ENCODE measurements around the gene ARID5B.
"Not testable (repeated sequence)": the region's sequence is repeated elsewhere in the genome, so short reads cannot be mapped to it uniquely, and the experiment has no call there.

Gene ARID5B

DNA sequence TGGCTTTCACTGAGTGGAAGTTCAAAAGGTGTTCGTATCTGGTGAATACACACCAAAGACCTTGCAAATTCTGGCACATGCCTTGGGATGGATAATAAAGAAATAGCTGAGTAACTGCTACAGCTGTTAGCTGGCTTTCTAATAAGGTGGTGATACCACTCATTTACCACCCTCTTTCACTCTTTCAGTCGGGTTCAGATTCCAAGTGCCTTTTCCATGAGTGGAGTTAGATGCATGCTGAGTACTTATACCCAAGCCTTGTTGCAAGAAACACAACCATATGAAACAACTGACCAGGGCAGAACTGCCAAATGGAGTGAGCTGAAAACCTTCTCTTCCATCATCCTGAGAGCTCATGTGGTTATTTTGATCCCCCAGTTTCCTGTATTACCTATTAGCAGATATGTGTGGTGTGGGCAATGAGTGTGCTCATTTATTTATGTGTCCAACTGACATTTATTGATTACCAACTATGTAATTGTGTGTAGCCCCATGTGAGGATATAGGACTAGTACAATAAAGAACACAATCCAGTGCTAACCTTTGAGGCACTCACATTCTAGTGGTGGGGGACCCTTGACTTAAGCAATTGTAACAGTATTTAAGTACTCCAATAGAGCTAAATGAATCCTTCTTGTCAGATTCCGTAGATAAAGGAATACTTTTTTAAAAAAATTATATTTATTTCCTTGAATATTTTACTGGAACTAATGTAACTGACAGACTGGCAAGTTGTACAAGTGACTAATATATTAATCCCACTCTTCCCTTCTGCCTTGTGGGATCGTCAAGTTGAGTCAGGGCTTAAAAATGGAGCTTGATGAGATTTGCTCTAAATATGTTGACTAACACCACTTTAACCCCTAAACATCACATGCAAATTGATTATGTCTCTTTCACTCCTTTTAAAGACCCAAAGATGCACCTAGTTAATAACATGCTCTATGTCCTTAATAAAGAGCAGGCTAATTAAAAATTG lies 124.7 kb downstream of the ARID5B start:
- no peak for DNase-seq (ENCODE audit: low read depth)
- H3K4me3 ChIP-seq (ENCODE audit: low read depth, low read length) = no peak overlapping the region
- TF ChIP-seq, protein P1, sequence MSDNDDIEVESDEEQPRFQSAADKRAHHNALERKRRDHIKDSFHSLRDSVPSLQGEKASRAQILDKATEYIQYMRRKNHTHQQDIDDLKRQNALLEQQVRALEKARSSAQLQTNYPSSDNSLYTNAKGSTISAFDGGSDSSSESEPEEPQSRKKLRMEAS (IDR thresholded peaks at IDR 0.05; ENCODE audit: low read depth, low read length) = no peak
- TF ChIP-seq MYC (IDR thresholded peaks at IDR 0.05; ENCODE audit: low read depth, low read length) (no peak), POLR2A (IDR thresholded peaks at IDR 0.05; ENCODE audit: extremely low read depth, insufficient read length) (no peak)
- TF ChIP-seq, protein P2, sequence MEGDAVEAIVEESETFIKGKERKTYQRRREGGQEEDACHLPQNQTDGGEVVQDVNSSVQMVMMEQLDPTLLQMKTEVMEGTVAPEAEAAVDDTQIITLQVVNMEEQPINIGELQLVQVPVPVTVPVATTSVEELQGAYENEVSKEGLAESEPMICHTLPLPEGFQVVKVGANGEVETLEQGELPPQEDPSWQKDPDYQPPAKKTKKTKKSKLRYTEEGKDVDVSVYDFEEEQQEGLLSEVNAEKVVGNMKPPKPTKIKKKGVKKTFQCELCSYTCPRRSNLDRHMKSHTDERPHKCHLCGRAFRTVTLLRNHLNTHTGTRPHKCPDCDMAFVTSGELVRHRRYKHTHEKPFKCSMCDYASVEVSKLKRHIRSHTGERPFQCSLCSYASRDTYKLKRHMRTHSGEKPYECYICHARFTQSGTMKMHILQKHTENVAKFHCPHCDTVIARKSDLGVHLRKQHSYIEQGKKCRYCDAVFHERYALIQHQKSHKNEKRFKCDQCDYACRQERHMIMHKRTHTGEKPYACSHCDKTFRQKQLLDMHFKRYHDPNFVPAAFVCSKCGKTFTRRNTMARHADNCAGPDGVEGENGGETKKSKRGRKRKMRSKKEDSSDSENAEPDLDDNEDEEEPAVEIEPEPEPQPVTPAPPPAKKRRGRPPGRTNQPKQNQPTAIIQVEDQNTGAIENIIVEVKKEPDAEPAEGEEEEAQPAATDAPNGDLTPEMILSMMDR (IDR thresholded peaks at IDR 0.05; ENCODE audit: low read depth, low read length) = no peak

- TF ChIP-seq POLR2A (IDR thresholded peaks at IDR 0.05; ENCODE audit: extremely low read depth, insufficient read length) (no peak), MYC (IDR thresholded peaks at IDR 0.05; ENCODE audit: low read depth, low read length) (no peak)
- TF ChIP-seq, protein P1 (IDR thresholded peaks at IDR 0.05; ENCODE audit: low read depth, low read length) = no peak
- TF ChIP-seq, protein P2 (IDR thresholded peaks at IDR 0.05; ENCODE audit: low read depth, low read length) = no peak
- H3K4me3 ChIP-seq (ENCODE audit: low read depth, low read length) = no peak overlapping the region
- DNase-seq (ENCODE audit: low read depth) = no peak
Measured at GRCh38 chr10:62027841-62028501, 126.5 kb downstream of the ARID5B start.

GRCh38 chr10:62028502-62028842 lies 127.0 kb downstream of the ARID5B start:
- not testable (repeated sequence) for DNase-seq (ENCODE audit: low read depth); H3K4me3 ChIP-seq (ENCODE audit: low read depth, low read length)

- DNase-seq (ENCODE audit: low read depth) = no peak
- TF ChIP-seq MYC (IDR thresholded peaks at IDR 0.05; ENCODE audit: low read depth, low read length) (no peak), POLR2A (IDR thresholded peaks at IDR 0.05; ENCODE audit: extremely low read depth, insufficient read length) (no peak)
- TF ChIP-seq, protein P1 (IDR thresholded peaks at IDR 0.05; ENCODE audit: low read depth, low read length) = no peak
- TF ChIP-seq, protein P2 (IDR thresholded peaks at IDR 0.05; ENCODE audit: low read depth, low read length) = no peak
- H3K4me3 ChIP-seq (ENCODE audit: low read depth, low read length) = no peak overlapping the region
Measured at GRCh38 chr10:62029401-62029800, 127.9 kb downstream of the ARID5B start.

DNA sequence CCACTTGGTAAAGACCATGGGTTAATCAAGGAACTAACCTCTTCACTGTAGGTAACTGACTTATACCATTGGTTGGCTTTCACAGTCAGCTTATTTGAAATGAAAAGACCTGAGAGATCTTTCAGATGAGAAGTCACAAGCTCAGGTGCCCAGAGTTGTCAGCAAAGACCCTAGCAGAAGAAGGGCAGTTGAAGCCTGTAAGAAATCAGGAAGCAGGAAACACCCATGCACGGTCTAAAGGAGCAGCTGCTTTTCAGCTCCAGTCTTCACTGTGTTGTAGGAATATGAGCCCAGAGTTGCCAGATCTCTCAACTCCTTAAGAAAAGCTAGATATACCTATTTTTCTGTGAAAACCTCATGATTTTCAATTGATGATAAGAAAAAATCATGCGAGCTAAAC lies 130.0 kb downstream of the ARID5B start:
- TF ChIP-seq, protein P2 (IDR thresholded peaks at IDR 0.05; ENCODE audit: low read depth, low read length) = no peak
- TF ChIP-seq, protein P1 (IDR thresholded peaks at IDR 0.05; ENCODE audit: low read depth, low read length) = no peak
- TF ChIP-seq MYC (IDR thresholded peaks at IDR 0.05; ENCODE audit: low read depth, low read length) = no peak
- no peak for TF ChIP-seq POLR2A (IDR thresholded peaks at IDR 0.05; ENCODE audit: extremely low read depth, insufficient read length)
- no peak overlapping the region for H3K4me3 ChIP-seq (ENCODE audit: low read depth, low read length)
- no peak for DNase-seq (ENCODE audit: low read depth)

DNA sequence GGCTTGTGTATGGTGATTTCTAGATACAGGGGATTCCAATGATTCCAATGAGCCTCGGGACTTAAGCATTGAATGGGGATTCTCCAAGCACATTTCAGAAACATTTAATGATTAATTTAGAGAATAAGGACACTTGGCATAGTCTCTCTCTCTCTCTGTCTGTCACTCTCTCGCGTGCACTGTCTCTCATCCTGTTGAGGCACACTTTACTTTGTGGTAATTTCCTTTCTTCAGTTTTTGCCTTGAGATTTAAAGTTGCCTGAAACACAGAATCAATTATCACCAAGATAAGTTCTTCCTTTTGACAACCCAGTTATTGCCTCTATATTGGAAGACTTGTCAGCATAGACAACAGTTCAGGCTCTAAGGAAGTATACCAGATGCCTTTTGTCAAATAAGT lies 131.6 kb downstream of the ARID5B start:
- no peak for DNase-seq (ENCODE audit: low read depth)
- H3K4me3 ChIP-seq (ENCODE audit: low read depth, low read length) = no peak overlapping the region
- TF ChIP-seq POLR2A (IDR thresholded peaks at IDR 0.05; ENCODE audit: extremely low read depth, insufficient read length) (no peak), MYC (IDR thresholded peaks at IDR 0.05; ENCODE audit: low read depth, low read length) (no peak)
- TF ChIP-seq, protein P1 (IDR thresholded peaks at IDR 0.05; ENCODE audit: low read depth, low read length) = no peak
- TF ChIP-seq, protein P2 (IDR thresholded peaks at IDR 0.05; ENCODE audit: low read depth, low read length) = no peak
